Esophagus muscularis mucosa (tissue), 4 donors: ENCODE data around the gene MYEF2. TPM values are rescaled to one million over a fixed set of nuclear protein-coding genes. Genes with fewer than 3 reads are reported as not detected.

ENCODE experiments used
- DNase-seq: peaks from one replicate; pipeline ENCODE4 v3.0.0-alpha.2; 2017; ENCODE audit errors: extremely low spot score
- H3K27ac ChIP-seq, 4 donors: fragments of 200-600 bp; sonication (generic); replicated peaks in 1 of 4; 1 replicate in 3 of 4; 2 replicates in 1 of 4; pipeline ENCODE4 v1.5.1; 2016 to 2019; ENCODE audit warnings: mild to moderate bottlenecking in 1 of 4
- H3K27me3 ChIP-seq, 4 donors: fragments of 200-600 bp; sonication (generic); one replicate each; pipeline versions ENCODE4 v1.5.1 to v1.6.0; 2016 to 2019
- H3K36me3 ChIP-seq, 4 donors: fragments of 200-600 bp; sonication (generic); one replicate each; pipeline ENCODE4 v1.5.1; 2016 to 2019
- H3K4me1 ChIP-seq, 4 donors: fragments of 200-600 bp; sonication (generic); one replicate each; pipeline ENCODE4 v1.5.1; 2016 to 2019
- H3K4me3 ChIP-seq, 4 donors: fragments of 200-600 bp; sonication (generic); 1 replicate in 2 of 4; 2 replicates in 2 of 4; pipeline ENCODE4 v1.5.1; 2016 to 2019; ENCODE audit warnings: mild to moderate bottlenecking in 4 of 4, moderate library complexity in 1 of 4
- H3K9me3 ChIP-seq, 4 donors: fragments of 200-600 bp; sonication (generic); 1 replicate in 3 of 4; 2 replicates in 1 of 4; pipeline ENCODE4 v1.5.1; 2016 to 2019
- CTCF ChIP-seq, 3 experiments: fragments of 200-600 bp in 2 of 3; fragments of 450-650 bp in 1 of 3; sonication (generic) in 2 of 3; IDR thresholded peaks; one replicate each; pipeline ENCODE4 v1.5.1; 2017 to 2019; ENCODE audit warnings: antibody characterized with exemption in 3 of 3, mild to moderate bottlenecking in 2 of 3, moderate library complexity in 1 of 3
- EP300 ChIP-seq: sonication (generic); formaldehyde crosslinking; IDR thresholded peaks from one replicate; pipeline ENCODE4 v1.6.1; 2017; ENCODE audit warnings: antibody characterized with exemption
- POLR2A ChIP-seq: fragments of 450-650 bp; IDR thresholded peaks from one replicate; pipeline ENCODE4 v1.6.1; 2017; ENCODE audit warnings: antibody characterized with exemption, moderate library complexity, mild to moderate bottlenecking, low read depth
- POLR2AphosphoS5 ChIP-seq, 2 donors: sonication (generic); formaldehyde crosslinking; IDR thresholded peaks; one replicate each; pipeline ENCODE4 v1.6.1; 2017; ENCODE audit warnings: antibody characterized with exemption in 2 of 2
- WGBS: methylation state at CpG from one replicate; pipeline ENCODE4 v1.1.5; 2018; 5-methylcytosine and 5-hydroxymethylcytosine counted together
- intact Hi-C: fragments of 100-400 bp; cut with DNase I; formaldehyde crosslinking; loops from one replicate; pipeline ENCODE4 v1.15.1; 2023
- total RNA-seq, 4 donors: library from RNA; depleted of rRNA; stranded (reverse); fragments of >200 nt; gene quantifications; one replicate each; pipeline versions ENCODE4 v1.1.0 to v1.2.1, GENCODE V29; 2016

The MYEF2 gene
- total RNA-seq, 4 donors from 2014 or later: 20.0 to 41.1 (median 27.3) TPM

GRCh38 chr15:48086576-48086975, 91.5 kb downstream of the MYEF2 start:
- Histone ChIP-seq H3K27ac (no peak overlapping the region), H3K4me1 (peaks cover 0 to 5% (median 0%) of the 10 kb centered on the region in 4 donors), H3K27me3 (no peaks in the 10 kb centered on the region), H3K36me3 (no peaks in the 10 kb centered on the region), H3K4me3 (no peak overlapping the region), H3K9me3 (no peaks in the 10 kb centered on the region)
- DNase-seq: no peak
- intact Hi-C loops: no loop called here
- 46% methylated on average over 5 of the region's 5 CpGs for WGBS
- TF ChIP-seq POLR2A (no peak), POLR2AphosphoS5 (IDR thresholded peaks at IDR 0.05) (no peak), CTCF (IDR thresholded peaks at IDR 0.05) (no peak), EP300 (no peak)

GRCh38 chr15:48086133-48086532, 92.0 kb downstream of the MYEF2 start:
- no peak for DNase-seq
- 59% methylated on average over 5 of the region's 5 CpGs for WGBS
- no peak overlapping the region for H3K4me3 ChIP-seq
- H3K27ac ChIP-seq: no peak overlapping the region
- H3K4me1 ChIP-seq: peaks cover 0 to 5% (median 0%) of the 10 kb centered on the region in 4 donors
- no peaks in the 10 kb centered on the region for H3K27me3 ChIP-seq
- no peaks in the 10 kb centered on the region for H3K9me3 ChIP-seq
- intact Hi-C loops: no loop called here
- H3K36me3 ChIP-seq: no peaks in the 10 kb centered on the region
- TF ChIP-seq EP300: no peak
- no peak for TF ChIP-seq POLR2A
- no peak for TF ChIP-seq POLR2AphosphoS5 (IDR thresholded peaks at IDR 0.05)
- no peak for TF ChIP-seq CTCF (IDR thresholded peaks at IDR 0.05)

GRCh38 chr15:48085591-48085930, 92.5 kb downstream of the MYEF2 start:
- 96% methylated on average over 6 of the region's 6 CpGs for WGBS
- DNase-seq: no peak
- H3K27ac ChIP-seq: no peak overlapping the region
- no peaks in the 10 kb centered on the region for H3K9me3 ChIP-seq
- no peaks in the 10 kb centered on the region for H3K36me3 ChIP-seq
- intact Hi-C loops: no loop called here
- H3K27me3 ChIP-seq: no peaks in the 10 kb centered on the region
- peaks cover 0 to 5% (median 0%) of the 10 kb centered on the region in 4 donors for H3K4me1 ChIP-seq
- TF ChIP-seq POLR2AphosphoS5 (IDR thresholded peaks at IDR 0.05): no peak
- no peak for TF ChIP-seq EP300
- no peak for TF ChIP-seq CTCF (IDR thresholded peaks at IDR 0.05)
- no peak for TF ChIP-seq POLR2A
- no peak overlapping the region for H3K4me3 ChIP-seq

- H3K9me3 ChIP-seq: no peaks in the 10 kb centered on the region
- 74% methylated on average over 6 of the region's 6 CpGs for WGBS
- intact Hi-C loops: no loop called here
- DNase-seq: no peak
- TF ChIP-seq EP300: no peak
- no peak for TF ChIP-seq POLR2A
- no peak for TF ChIP-seq CTCF (IDR thresholded peaks at IDR 0.05)
- no peak for TF ChIP-seq POLR2AphosphoS5 (IDR thresholded peaks at IDR 0.05)
- H3K4me3 ChIP-seq: no peak overlapping the region
- no peak overlapping the region for H3K27ac ChIP-seq
- no peaks in the 10 kb centered on the region for H3K27me3 ChIP-seq
- H3K36me3 ChIP-seq: no peaks in the 10 kb centered on the region
- H3K4me1 ChIP-seq: peaks cover 0 to 5% (median 0%) of the 10 kb centered on the region in 4 donors
Measured at GRCh38 chr15:48084759-48085590, 93.1 kb downstream of the MYEF2 start.

Other genes starting within 250 kb of the MYEF2 start
- not detected for gene SLC24A5, start 57.3 kb downstream of the MYEF2 start, total RNA-seq
- gene CTXN2, start 13.4 kb upstream of the MYEF2 start, total RNA-seq: under 1 TPM in 1 of 4 donors, not detected in 3; 0.11 TPM
- not detected for gene SLC12A1, start 28.0 kb upstream of the MYEF2 start, total RNA-seq
- gene DUT, start 153.1 kb upstream of the MYEF2 start, total RNA-seq: 100 to 1,000 TPM in 1 of 4 donors, 10 to 100 TPM in 3; 82.0 to 121 (median 92.8) TPM